Neuronal stem cell (in vitro differentiated cells): ENCODE measurements around the gene RNF166.

ENCODE experiments used
- DNase-seq: peaks from one replicate; pipeline ENCODE4 v3.0.0-alpha.2; 2013; ENCODE audit warnings: low spot score
- H2AFZ ChIP-seq: one replicate; pipeline ENCODE4 v1.6.1; 2013; ENCODE audit warnings: mild to moderate bottlenecking, low read length, inconsistent platforms
- H2AK5ac ChIP-seq: 2 replicates; pipeline ENCODE4 v1.6.1; 2013; ENCODE audit warnings: low read depth, mild to moderate bottlenecking, inconsistent platforms, low read length, moderate library complexity, mixed read lengths
- H2BK120ac ChIP-seq: 2 replicates; pipeline ENCODE4 v1.6.1; 2013; ENCODE audit warnings: low read depth, mild to moderate bottlenecking, inconsistent platforms, low read length, moderate library complexity, mixed read lengths
- H2BK12ac ChIP-seq: one replicate; pipeline ENCODE4 v1.6.1; 2013; ENCODE audit warnings: low read length, inconsistent platforms
- H2BK15ac ChIP-seq: 2 replicates; pipeline ENCODE4 v1.6.1; 2013; ENCODE audit warnings: mild to moderate bottlenecking, low read length, inconsistent platforms, mixed read lengths
- H2BK5ac ChIP-seq: one replicate; pipeline ENCODE4 v1.6.1; 2013; ENCODE audit warnings: inconsistent platforms, mild to moderate bottlenecking, low read length, moderate library complexity
- H3K14ac ChIP-seq: one replicate; pipeline ENCODE4 v1.6.1; 2013; ENCODE audit warnings: low read length, inconsistent platforms
- H3K18ac ChIP-seq: 2 replicates; pipeline ENCODE4 v1.6.1; 2013; ENCODE audit warnings: low read length, inconsistent platforms
- H3K23ac ChIP-seq: 2 replicates; pipeline ENCODE4 v1.6.1; 2013; ENCODE audit warnings: low read depth, mild to moderate bottlenecking, mixed read lengths, low read length, inconsistent platforms; ENCODE audit not compliant: poor library complexity
- H3K27ac ChIP-seq: replicated peaks from 3 replicates; pipeline ENCODE4 v1.5.1; 2013; ENCODE audit warnings: low read length, inconsistent platforms
- H3K27me3 ChIP-seq, 3 experiments: 2 replicates each; pipeline ENCODE4 v1.6.1; 2013; ENCODE audit warnings: low read length in 3 of 3, mild to moderate bottlenecking in 2 of 3, inconsistent platforms in 1 of 3, low read depth in 1 of 3, mixed read lengths in 1 of 3, moderate library complexity in 1 of 3; ENCODE audit not compliant: control insufficient read depth in 3 of 3, insufficient read depth in 3 of 3
- H3K36me3 ChIP-seq, 2 donors: replicated peaks in 1 of 2; 2 replicates each; pipeline ENCODE4 v1.6.1; 2013; ENCODE audit warnings: low read length in 2 of 2; ENCODE audit not compliant: control insufficient read depth in 2 of 2, insufficient read depth in 2 of 2
- H3K4ac ChIP-seq: 2 replicates; pipeline ENCODE4 v1.6.1; 2013; ENCODE audit warnings: inconsistent platforms, mild to moderate bottlenecking, low read length, moderate library complexity
- H3K4me1 ChIP-seq, 2 donors: 1 replicate in 1 of 2; 2 replicates in 1 of 2; pipeline ENCODE4 v1.6.1; 2013; ENCODE audit warnings: low read length in 2 of 2, low read depth in 1 of 2; ENCODE audit not compliant: control insufficient read depth in 2 of 2, insufficient read depth in 1 of 2
- H3K4me2 ChIP-seq: one replicate; pipeline ENCODE4 v1.6.1; 2013; ENCODE audit warnings: mild to moderate bottlenecking, low read length, inconsistent platforms; ENCODE audit not compliant: insufficient read depth, poor library complexity, severe bottlenecking
- H3K4me3 ChIP-seq, 2 donors: 2 replicates each; pipeline ENCODE4 v1.5.1; 2013; ENCODE audit warnings: low read length in 2 of 2, mild to moderate bottlenecking in 2 of 2, inconsistent platforms in 1 of 2, moderate library complexity in 1 of 2
- H3K79me1 ChIP-seq: one replicate; pipeline ENCODE4 v1.6.1; 2013; ENCODE audit warnings: low read depth, mild to moderate bottlenecking, inconsistent platforms, low read length, moderate library complexity
- H3K9ac ChIP-seq: one replicate; pipeline ENCODE4 v1.6.1; 2013; ENCODE audit warnings: mild to moderate bottlenecking, low read depth, low read length, inconsistent platforms; ENCODE audit not compliant: poor library complexity
- H3K9me3 ChIP-seq, 2 donors: replicated peaks in 1 of 2; 2 replicates each; pipeline versions ENCODE3 to v1.6.1; 2013; ENCODE audit warnings: low read length in 2 of 2, mild to moderate bottlenecking in 2 of 2, inconsistent platforms in 1 of 2, low read depth in 1 of 2, mixed read lengths in 1 of 2, moderate library complexity in 1 of 2; ENCODE audit not compliant: control insufficient read depth in 2 of 2, insufficient read depth in 1 of 2
- H4K8ac ChIP-seq: one replicate; pipeline ENCODE4 v1.6.1; 2013; ENCODE audit warnings: low read depth, mild to moderate bottlenecking, inconsistent platforms, low read length, moderate library complexity
- H4K91ac ChIP-seq: one replicate; pipeline ENCODE4 v1.6.1; 2013; ENCODE audit warnings: low read length, low read depth, mild to moderate bottlenecking, inconsistent platforms; ENCODE audit not compliant: poor library complexity
- WGBS, 2 donors: extraction: QIAGEN DNeasy Blood & Tissue Kit; methylation state at CpG; one replicate each; pipeline ENCODE4 v1.1.7; 2013; ENCODE audit warnings: missing lambda C conversion rate in 2 of 2, mixed read lengths in 1 of 2; ENCODE audit not compliant: insufficient read length in 2 of 2, insufficient replicate concordance in 1 of 2; ENCODE audit errors: extremely low coverage in 2 of 2; 5-methylcytosine and 5-hydroxymethylcytosine counted together

RNF166 gene

DNA sequence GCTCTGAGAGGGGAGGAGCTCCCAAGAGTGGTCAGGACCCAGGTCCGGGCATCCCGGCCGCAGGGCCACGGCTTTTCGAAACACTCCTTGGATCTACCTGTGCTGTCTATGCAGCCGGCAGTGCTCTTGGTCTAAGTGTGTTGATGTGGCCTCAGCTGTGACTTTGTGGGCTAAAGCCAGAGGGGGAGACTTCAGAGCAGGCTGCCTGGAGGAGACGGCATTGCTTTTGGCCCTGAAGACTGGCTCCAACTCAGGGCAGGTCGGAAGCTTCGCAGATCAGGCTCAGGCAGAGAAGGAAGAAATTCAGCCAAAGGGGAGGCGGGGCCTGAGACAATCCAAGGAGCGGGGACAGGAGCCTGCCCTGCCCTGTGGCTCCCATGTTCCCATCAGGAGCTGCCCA lies 47.4 kb upstream of the RNF166 start:
- Histone ChIP-seq H3K4ac (no peak overlapping the region), H2BK15ac (peak overlapping the region; percentile 95), H2AFZ (no peak overlapping the region), H2BK12ac (no peak overlapping the region), H3K4me2 (no peak overlapping the region), H3K9ac (no peak overlapping the region), H2BK120ac (peak overlapping the region; percentile 67), H3K36me3 (no peaks in the 10 kb centered on the region), H3K27me3 (no peaks in the 10 kb centered on the region), H2AK5ac (peak overlapping the region; percentile 86), H2BK5ac (peak overlapping the region; percentile 10), H3K14ac (no peak overlapping the region), H3K27ac (no peak overlapping the region), H3K79me1 (peaks cover 2% of the 10 kb centered on the region), H3K9me3 (no peaks in the 10 kb centered on the region), H3K23ac (peak overlapping the region; percentile 85), H3K18ac (peak overlapping the region; percentile 7), H4K8ac (no peak overlapping the region), H4K91ac (no peak overlapping the region), H3K4me1 (peaks cover 4 to 9% of the 10 kb centered on the region in 2 donors), H3K4me3 (no peak overlapping the region)
- DNase-seq, result no peak
- WGBS, 2 donors, result no CpG with 5 or more reads among the region's 11 CpGs

- no peak overlapping the region for H2BK12ac ChIP-seq
- peaks cover 2% of the 10 kb centered on the region for H3K79me1 ChIP-seq
- peak overlapping the region; percentile 10 for H2BK5ac ChIP-seq
- no peak overlapping the region for H3K9ac ChIP-seq
- H4K8ac ChIP-seq, result no peak overlapping the region
- no peaks in the 10 kb centered on the region for H3K27me3 ChIP-seq
- H3K36me3 ChIP-seq, result no peaks in the 10 kb centered on the region
- H3K27ac ChIP-seq, result no peak overlapping the region
- DNase-seq, result no peak
- peak overlapping the region; percentile 86 for H2AK5ac ChIP-seq
- peaks cover 4 to 9% of the 10 kb centered on the region in 2 donors for H3K4me1 ChIP-seq
- no peak overlapping the region for H3K4me3 ChIP-seq
- H3K18ac ChIP-seq, result peak overlapping the region; percentile 52
- H4K91ac ChIP-seq, result no peak overlapping the region
- no peak overlapping the region for H2BK15ac ChIP-seq
- no peak overlapping the region for H3K4me2 ChIP-seq
- no peak overlapping the region for H2AFZ ChIP-seq
- H3K23ac ChIP-seq, result no peak overlapping the region
- no peak overlapping the region for H3K4ac ChIP-seq
- no peaks in the 10 kb centered on the region for H3K9me3 ChIP-seq
- H2BK120ac ChIP-seq, result no peak overlapping the region
- WGBS, 2 donors, result no CpG with 5 or more reads among the region's 13 CpGs
- H3K14ac ChIP-seq, result no peak overlapping the region
These were observed 47.0 kb upstream of the RNF166 start for GRCh38 chr16:88753191-88753590.

GRCh38 chr16:88752386-88753002 lies 46.3 kb upstream of the RNF166 start:
- H2AK5ac ChIP-seq, result peak overlapping the region; percentile 83
- no peak for DNase-seq
- peak overlapping the region; percentile 56 for H3K14ac ChIP-seq
- no peak overlapping the region for H3K23ac ChIP-seq
- no CpG with 5 or more reads among the region's 16 CpGs for WGBS, 2 donors
- H3K18ac ChIP-seq, result peak overlapping the region; percentile 41
- H3K9me3 ChIP-seq, result no peaks in the 10 kb centered on the region
- no peaks in the 10 kb centered on the region for H3K27me3 ChIP-seq
- H2BK12ac ChIP-seq, result no peak overlapping the region
- peak overlapping the region; percentile 30 for H3K9ac ChIP-seq
- no peak overlapping the region for H2BK120ac ChIP-seq
- no peak overlapping the region for H3K4ac ChIP-seq
- H3K79me1 ChIP-seq, result peaks cover 2% of the 10 kb centered on the region
- no peak overlapping the region for H4K8ac ChIP-seq
- peaks cover 4 to 9% of the 10 kb centered on the region in 2 donors for H3K4me1 ChIP-seq
- H2BK15ac ChIP-seq, result no peak overlapping the region
- H2AFZ ChIP-seq, result no peak overlapping the region
- no peak overlapping the region for H3K27ac ChIP-seq
- H3K4me3 ChIP-seq, result no peak overlapping the region
- H2BK5ac ChIP-seq, result no peak overlapping the region
- H3K4me2 ChIP-seq, result no peak overlapping the region
- no peak overlapping the region for H4K91ac ChIP-seq
- H3K36me3 ChIP-seq, result no peaks in the 10 kb centered on the region

- no peak overlapping the region for H3K14ac ChIP-seq
- DNase-seq, result no peak
- H3K9me3 ChIP-seq, result no peaks in the 10 kb centered on the region
- H2BK15ac ChIP-seq, result no peak overlapping the region
- no peaks in the 10 kb centered on the region for H3K27me3 ChIP-seq
- H3K79me1 ChIP-seq, result peaks cover 3% of the 10 kb centered on the region
- no peak overlapping the region for H3K27ac ChIP-seq
- H3K4ac ChIP-seq, result peak overlapping the region; percentile 66
- WGBS, 2 donors, result no CpG with 5 or more reads among the region's 12 CpGs
- no peak overlapping the region for H2AFZ ChIP-seq
- peak overlapping the region; percentile 58 for H2BK12ac ChIP-seq
- peaks cover 4 to 9% of the 10 kb centered on the region in 2 donors for H3K4me1 ChIP-seq
- H2BK5ac ChIP-seq, result no peak overlapping the region
- peak overlapping the region; percentile 70 for H3K9ac ChIP-seq
- no peak overlapping the region for H3K4me2 ChIP-seq
- H3K23ac ChIP-seq, result no peak overlapping the region
- H4K8ac ChIP-seq, result peak overlapping the region; percentile 93
- peak overlapping the region; percentile 84 for H2AK5ac ChIP-seq
- no peak overlapping the region for H4K91ac ChIP-seq
- H2BK120ac ChIP-seq, result no peak overlapping the region
- H3K36me3 ChIP-seq, result no peaks in the 10 kb centered on the region
- no peak overlapping the region for H3K4me3 ChIP-seq
- peak overlapping the region; percentile 80 for H3K18ac ChIP-seq
These were observed 44.6 kb upstream of the RNF166 start for GRCh38 chr16:88750854-88751253.
